ENCODE measurements around the gene SUMO3. TPM values are rescaled to one million over a fixed set of nuclear protein-coding genes. Genes with fewer than 3 reads are reported as not detected.

The SUMO3 gene
- total RNA-seq, 4 donors from 2014 or later: 18.3 to 56.7 (median 38.1) TPM

- no peak overlapping the region for H3K27ac ChIP-seq
- DNase-seq: no peak
- TF ChIP-seq POLR2AphosphoS5 (IDR thresholded peaks at IDR 0.05): no peak
- TF ChIP-seq, protein P1, sequence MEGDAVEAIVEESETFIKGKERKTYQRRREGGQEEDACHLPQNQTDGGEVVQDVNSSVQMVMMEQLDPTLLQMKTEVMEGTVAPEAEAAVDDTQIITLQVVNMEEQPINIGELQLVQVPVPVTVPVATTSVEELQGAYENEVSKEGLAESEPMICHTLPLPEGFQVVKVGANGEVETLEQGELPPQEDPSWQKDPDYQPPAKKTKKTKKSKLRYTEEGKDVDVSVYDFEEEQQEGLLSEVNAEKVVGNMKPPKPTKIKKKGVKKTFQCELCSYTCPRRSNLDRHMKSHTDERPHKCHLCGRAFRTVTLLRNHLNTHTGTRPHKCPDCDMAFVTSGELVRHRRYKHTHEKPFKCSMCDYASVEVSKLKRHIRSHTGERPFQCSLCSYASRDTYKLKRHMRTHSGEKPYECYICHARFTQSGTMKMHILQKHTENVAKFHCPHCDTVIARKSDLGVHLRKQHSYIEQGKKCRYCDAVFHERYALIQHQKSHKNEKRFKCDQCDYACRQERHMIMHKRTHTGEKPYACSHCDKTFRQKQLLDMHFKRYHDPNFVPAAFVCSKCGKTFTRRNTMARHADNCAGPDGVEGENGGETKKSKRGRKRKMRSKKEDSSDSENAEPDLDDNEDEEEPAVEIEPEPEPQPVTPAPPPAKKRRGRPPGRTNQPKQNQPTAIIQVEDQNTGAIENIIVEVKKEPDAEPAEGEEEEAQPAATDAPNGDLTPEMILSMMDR (IDR thresholded peaks at IDR 0.05): no peak
- no peak for TF ChIP-seq EP300 (IDR thresholded peaks at IDR 0.05; ENCODE audit: low read depth)
- TF ChIP-seq POLR2A (IDR thresholded peaks at IDR 0.05): no peak
- in situ Hi-C loops (cut with MboI; ENCODE audit: low pct_ligation_motif_present in 1 of 4, low pct_unique_long_range_greater_than_20kb in 1 of 4, low sequenced_read_pairs in 3 of 4) (no loop called here), intact Hi-C loops (cut with DNase I; ENCODE audit: low total_unique reads) (no loop called here)
- no peak overlapping the region for H3K4me3 ChIP-seq
- H3K36me3 ChIP-seq: peaks cover 0 to 15% (median 6%) of the 10 kb centered on the region in 4 donors
- H3K4me1 ChIP-seq: peaks cover 0 to 9% (median 4%) of the 10 kb centered on the region in 4 donors
- no peaks in the 10 kb centered on the region for H3K27me3 ChIP-seq
- 80 to 87% methylated on average over 1 to 21 of the region's 24 CpGs for WGBS, 2 donors (ENCODE audit: low coverage in 1 of 2)
- H3K9me3 ChIP-seq: no peaks in the 10 kb centered on the region
Measured at GRCh38 chr21:44766014-44766817, 51.6 kb downstream of the SUMO3 start.

DNA sequence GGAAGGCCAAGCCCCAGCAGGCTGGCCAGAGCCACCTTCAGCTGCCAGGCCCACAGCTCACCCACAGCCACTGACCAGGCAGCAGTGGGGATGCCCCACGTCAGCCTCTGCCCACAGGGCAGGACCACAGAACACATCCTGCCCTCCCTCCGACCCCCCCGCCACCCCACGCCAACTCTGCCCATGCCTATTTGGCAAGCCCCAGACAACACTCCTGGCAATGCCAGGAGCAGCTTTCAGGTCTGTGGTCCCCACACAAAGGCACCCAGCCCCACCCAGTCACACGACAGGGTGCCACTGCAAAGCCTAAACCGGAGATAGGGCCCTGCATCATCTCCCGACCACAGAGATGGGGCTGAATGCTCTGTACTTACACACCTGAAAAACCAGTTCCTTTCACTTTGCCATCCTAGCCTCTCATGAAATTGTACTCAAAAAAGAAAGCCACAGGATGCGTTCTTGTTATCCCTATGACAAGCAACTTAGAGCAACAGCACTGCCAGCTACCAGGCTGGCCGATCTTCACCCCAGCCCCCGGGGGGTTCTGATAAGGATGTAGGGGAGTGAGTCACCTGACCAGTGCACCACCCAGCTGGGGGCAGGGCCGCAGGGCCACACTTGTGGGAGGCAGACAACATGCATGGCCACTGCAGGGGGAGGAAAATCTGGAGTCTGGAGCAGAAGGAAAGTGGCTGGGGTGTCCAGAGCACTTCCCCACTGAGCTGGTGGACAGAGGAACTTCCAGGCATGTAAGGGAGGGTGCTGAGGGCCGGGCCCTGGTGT lies 52.4 kb downstream of the SUMO3 start:
- DNase-seq: no peak

DNA sequence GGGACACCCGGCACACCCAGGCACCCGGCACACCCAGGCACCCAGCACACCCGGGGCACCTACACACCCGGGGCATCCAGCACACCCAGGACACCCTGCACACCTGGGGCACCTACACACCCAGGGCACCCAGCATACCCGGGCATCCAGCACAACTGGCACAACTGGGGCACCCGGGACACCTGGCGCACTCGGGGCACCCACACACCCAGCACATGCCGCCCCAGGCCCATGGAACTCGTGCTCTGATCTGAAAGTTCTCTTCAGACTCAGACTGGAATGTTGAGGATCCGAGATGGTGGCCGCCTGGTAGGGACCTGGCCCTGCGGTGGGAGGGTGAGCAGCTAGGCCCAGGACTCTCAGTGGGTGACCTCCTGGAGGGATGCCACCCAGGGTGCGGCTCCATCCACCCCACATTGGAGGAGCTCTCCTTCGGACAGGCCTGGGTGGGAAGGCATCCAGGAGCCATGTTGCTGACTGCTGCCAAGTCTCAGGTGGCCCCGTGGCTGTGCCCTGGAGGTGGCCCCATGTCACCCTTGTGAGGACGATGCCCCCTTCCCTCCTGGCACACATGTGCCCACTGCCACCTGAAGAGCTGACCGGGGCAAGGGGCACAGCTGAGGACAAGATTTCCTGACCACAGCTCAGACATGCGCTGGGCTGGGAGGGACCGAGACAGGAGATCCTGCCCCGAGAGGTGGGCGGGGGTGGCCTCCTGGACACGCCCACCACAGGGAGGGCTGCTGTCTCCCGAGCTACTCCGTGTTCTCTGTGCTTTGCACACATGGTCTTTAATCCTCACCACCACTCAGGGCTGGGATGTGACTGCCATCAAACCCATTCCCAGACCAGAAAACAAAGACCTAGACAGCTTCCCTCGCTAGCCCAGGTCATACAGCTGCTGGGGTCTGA lies 53.3 kb downstream of the SUMO3 start:
- Histone ChIP-seq H3K27ac (no peak overlapping the region), H3K4me1 (peaks cover 0 to 11% (median 4%) of the 10 kb centered on the region in 4 donors), H3K27me3 (no peaks in the 10 kb centered on the region), H3K4me3 (no peak overlapping the region), H3K36me3 (peaks cover 0 to under 1% (median 0%) of the 10 kb centered on the region in 4 donors), H3K9me3 (no peaks in the 10 kb centered on the region)
- in situ Hi-C loops (cut with MboI; ENCODE audit: low pct_ligation_motif_present in 1 of 4, low pct_unique_long_range_greater_than_20kb in 1 of 4, low sequenced_read_pairs in 3 of 4): no loop called here
- WGBS, 2 donors (ENCODE audit: low coverage in 1 of 2): 53% methylated on average over 24 of the region's 26 CpGs; no CpG with 5 or more reads in 1 of the 2 donors
- no peak for DNase-seq
- TF ChIP-seq POLR2AphosphoS5 (IDR thresholded peaks at IDR 0.05) (no peak), POLR2A (IDR thresholded peaks at IDR 0.05) (no peak), EP300 (IDR thresholded peaks at IDR 0.05; ENCODE audit: low read depth) (no peak)
- TF ChIP-seq, protein P1 (IDR thresholded peaks at IDR 0.05): no peak
- intact Hi-C loops (cut with DNase I; ENCODE audit: low total_unique reads): no loop called here

More for the DNA sequence above, 52.4 kb downstream of the SUMO3 start:
- intact Hi-C loops (cut with DNase I; ENCODE audit: low total_unique reads): no loop called here
- Histone ChIP-seq H3K27ac (no peak overlapping the region), H3K9me3 (no peaks in the 10 kb centered on the region), H3K4me3 (no peak overlapping the region), H3K4me1 (peaks cover 0 to 11% (median 4%) of the 10 kb centered on the region in 4 donors), H3K27me3 (no peaks in the 10 kb centered on the region), H3K36me3 (peaks cover 0 to 7% (median 4%) of the 10 kb centered on the region in 4 donors)
- no peak for TF ChIP-seq EP300 (IDR thresholded peaks at IDR 0.05; ENCODE audit: low read depth)
- in situ Hi-C loops (cut with MboI; ENCODE audit: low pct_ligation_motif_present in 1 of 4, low pct_unique_long_range_greater_than_20kb in 1 of 4, low sequenced_read_pairs in 3 of 4): no loop called here
- 43% methylated on average over 12 of the region's 12 CpGs; no CpG with 5 or more reads in 1 of the 2 donors for WGBS, 2 donors (ENCODE audit: low coverage in 1 of 2)

DNA sequence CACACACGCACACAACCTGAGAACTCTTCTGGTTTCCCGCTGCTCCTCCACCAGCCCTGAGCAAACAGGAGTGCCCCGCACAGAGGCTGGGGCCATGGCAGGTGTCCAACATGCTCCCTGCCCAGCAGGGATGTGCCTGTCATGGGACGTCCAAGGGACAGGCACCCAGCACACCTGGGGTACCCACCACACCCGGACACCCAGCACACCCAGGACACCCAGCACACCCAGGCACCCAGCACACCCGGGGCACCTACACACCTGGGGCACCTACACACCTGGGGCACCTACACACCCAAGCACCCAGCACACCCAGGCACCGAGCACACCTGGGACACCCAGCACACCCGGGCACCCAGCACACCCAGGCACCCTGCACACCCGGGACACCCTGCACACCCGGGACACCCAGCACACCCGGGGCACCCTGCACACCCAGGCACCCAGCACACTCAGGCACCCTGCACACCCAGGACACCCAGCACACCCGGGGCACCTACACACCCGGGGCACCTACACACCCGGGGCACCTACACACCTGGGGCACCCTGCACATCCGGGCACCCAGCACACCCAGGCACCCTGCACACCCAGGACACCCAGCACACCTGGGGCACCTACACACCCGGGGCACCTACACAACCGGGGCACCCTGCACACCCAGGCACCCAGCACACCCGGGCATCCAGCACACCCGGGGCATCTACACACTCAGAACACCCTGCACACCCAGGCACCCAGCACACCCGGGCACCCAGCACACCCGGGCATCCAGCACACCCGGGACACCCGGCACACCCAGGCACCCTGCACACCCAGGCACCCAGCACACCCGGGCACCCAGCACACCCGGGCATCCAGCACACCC lies 54.2 kb downstream of the SUMO3 start:
- Histone ChIP-seq H3K9me3 (no peaks in the 10 kb centered on the region), H3K4me3 (no peak overlapping the region), H3K27me3 (no peaks in the 10 kb centered on the region), H3K36me3 (no peaks in the 10 kb centered on the region), H3K4me1 (peaks cover 0 to 11% (median 4%) of the 10 kb centered on the region in 4 donors), H3K27ac (no peak overlapping the region)
- TF ChIP-seq POLR2AphosphoS5 (IDR thresholded peaks at IDR 0.05): no peak
- TF ChIP-seq, protein P1 (IDR thresholded peaks at IDR 0.05): no peak
- TF ChIP-seq EP300 (IDR thresholded peaks at IDR 0.05; ENCODE audit: low read depth): no peak
- no peak for TF ChIP-seq POLR2A (IDR thresholded peaks at IDR 0.05)
- in situ Hi-C loops (cut with MboI; ENCODE audit: low pct_ligation_motif_present in 1 of 4, low pct_unique_long_range_greater_than_20kb in 1 of 4, low sequenced_read_pairs in 3 of 4) (no loop called here), intact Hi-C loops (cut with DNase I; ENCODE audit: low total_unique reads) (no loop called here)
- WGBS, 2 donors (ENCODE audit: low coverage in 1 of 2): 57% methylated on average over 23 of the region's 25 CpGs; no CpG with 5 or more reads in 1 of the 2 donors
- DNase-seq: peak; percentile 25
